Prostate gland (tissue), 2 donors: Measurements from ENCODE around the gene EPS8L3.

ENCODE experiments used
- CTCF ChIP-seq, 4 experiments: fragments of 200-600 bp in 2 of 4; fragments of 450-650 bp in 2 of 4; sonication (generic) in 2 of 4; IDR thresholded peaks; 1 replicate in 3 of 4; 2 replicates in 1 of 4; pipeline ENCODE4 v1.5.1; 2016 to 2019; ENCODE audit warnings: antibody characterized with exemption in 4 of 4, mild to moderate bottlenecking in 2 of 4, moderate library complexity in 2 of 4
- POLR2A ChIP-seq: fragments of 450-650 bp; IDR thresholded peaks from one replicate; pipeline ENCODE4 v1.6.1; 2016; ENCODE audit warnings: antibody characterized with exemption, mild to moderate bottlenecking
- POLR2AphosphoS5 ChIP-seq: sonication (generic); formaldehyde crosslinking; IDR thresholded peaks from one replicate; pipeline ENCODE4 v1.6.1; 2017; ENCODE audit warnings: antibody characterized with exemption

GRCh38 chr1:109792056-109792831, 28.5 kb upstream of the EPS8L3 start:
- TF ChIP-seq POLR2A (no peak), CTCF (IDR thresholded peaks at IDR 0.05) (peak in 2 of 4 experiments; percentile 16 to 32), POLR2AphosphoS5 (no peak)
